NK-92 (cell line): Measurements from ENCODE around the gene ATP11A.

Experiments
- DNase-seq: peaks from one replicate; lab custom pipeline; 2025; ENCODE audit not compliant: unreplicated experiment; lab: John Stamatoyannopoulos, UW

ATP11A gene

GRCh38 chr13:112756511-112756966, 66.7 kb downstream of the ATP11A start:
- DNase-seq, result no peak

DNA sequence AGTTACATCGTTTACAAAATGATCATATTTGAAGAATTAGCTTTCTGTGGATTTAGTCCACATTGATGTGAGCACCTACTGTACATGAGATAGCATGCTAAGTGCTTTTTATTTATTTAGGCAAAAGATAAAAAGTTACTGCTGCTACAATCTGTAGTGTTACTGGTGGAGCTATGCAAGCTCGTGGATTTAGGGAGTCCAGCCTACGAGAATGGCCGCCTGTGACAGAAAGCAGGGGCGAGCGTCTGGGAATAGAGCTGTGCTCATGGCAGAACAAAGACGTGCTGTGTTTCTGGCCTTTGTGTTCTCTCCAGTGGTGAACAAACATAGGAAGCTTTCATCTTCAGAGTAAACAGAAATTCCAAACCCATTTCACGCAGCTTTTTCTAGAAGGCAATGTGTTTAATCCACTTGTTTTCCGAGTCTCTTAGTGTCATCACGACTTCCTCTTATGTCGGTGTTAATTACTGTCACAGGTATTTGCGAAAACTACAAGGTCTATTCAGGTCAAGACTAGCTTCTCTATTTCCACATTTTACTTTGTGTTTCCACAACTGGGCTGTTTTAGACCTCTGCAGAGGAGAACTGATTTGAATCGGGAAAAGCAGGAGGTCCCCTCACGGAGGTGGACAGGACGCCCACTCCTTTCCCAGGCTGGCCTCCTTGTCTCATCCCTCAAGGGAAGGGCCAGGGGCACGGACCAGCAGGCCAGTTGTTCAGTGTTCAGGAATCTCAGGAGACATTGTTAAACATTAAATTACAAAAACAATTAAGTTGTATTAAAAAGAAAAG, 67.3 kb downstream of the ATP11A start:
- DNase-seq, result no peak

GRCh38 chr13:112757759-112758086, 67.9 kb downstream of the ATP11A start:
- no peak for DNase-seq

GRCh38 chr13:112759053-112759452, 69.2 kb downstream of the ATP11A start:
- no peak for DNase-seq

GRCh38 chr13:112759827-112760226, 70.0 kb downstream of the ATP11A start:
- no peak for DNase-seq

DNA sequence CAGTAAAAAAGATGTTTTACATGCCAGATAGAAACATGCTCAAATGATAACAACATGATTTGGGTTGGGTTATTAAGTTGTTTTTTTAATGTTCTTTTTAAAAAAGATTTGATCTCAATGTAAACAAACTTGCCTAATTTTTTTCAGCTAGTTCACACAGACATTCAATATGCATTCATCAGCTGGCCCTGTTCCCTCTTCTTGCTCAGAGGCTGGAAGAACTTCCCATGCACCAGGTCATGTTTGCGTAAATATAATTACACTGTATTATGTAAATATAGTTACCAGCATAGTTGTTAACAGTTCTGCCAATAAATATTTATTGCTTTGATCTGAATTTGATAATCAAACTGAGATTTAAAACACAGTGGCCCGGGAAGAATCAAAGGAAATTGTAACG, 70.6 kb downstream of the ATP11A start:
- DNase-seq, result no peak

- no peak for DNase-seq
Measured at GRCh38 chr13:112760931-112761330, 71.1 kb downstream of the ATP11A start.

- DNase-seq, result no peak
Measured at GRCh38 chr13:112761701-112762689, 72.2 kb downstream of the ATP11A start.

- no peak for DNase-seq
Measured at GRCh38 chr13:112762690-112763080, 72.8 kb downstream of the ATP11A start.

DNA sequence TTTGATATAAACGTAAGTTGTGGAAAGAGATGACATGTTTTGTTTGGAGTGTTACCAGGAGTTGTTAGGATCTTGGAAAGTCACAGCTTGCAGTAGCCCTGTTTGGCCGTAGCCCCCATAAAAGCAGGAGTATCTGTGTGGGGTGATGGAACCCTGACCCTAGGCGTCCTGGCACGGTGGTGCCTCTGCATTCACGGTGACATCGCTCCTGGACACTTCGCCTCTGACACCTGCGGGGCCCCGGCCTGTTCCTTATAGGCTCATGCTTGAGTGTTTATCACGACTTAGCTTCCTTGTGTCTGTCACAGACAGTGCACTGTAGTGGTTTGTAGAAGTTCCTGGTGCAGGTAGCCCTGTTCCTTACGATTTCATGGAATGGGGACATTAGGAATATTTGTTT, 74.2 kb downstream of the ATP11A start:
- no peak for DNase-seq

DNA sequence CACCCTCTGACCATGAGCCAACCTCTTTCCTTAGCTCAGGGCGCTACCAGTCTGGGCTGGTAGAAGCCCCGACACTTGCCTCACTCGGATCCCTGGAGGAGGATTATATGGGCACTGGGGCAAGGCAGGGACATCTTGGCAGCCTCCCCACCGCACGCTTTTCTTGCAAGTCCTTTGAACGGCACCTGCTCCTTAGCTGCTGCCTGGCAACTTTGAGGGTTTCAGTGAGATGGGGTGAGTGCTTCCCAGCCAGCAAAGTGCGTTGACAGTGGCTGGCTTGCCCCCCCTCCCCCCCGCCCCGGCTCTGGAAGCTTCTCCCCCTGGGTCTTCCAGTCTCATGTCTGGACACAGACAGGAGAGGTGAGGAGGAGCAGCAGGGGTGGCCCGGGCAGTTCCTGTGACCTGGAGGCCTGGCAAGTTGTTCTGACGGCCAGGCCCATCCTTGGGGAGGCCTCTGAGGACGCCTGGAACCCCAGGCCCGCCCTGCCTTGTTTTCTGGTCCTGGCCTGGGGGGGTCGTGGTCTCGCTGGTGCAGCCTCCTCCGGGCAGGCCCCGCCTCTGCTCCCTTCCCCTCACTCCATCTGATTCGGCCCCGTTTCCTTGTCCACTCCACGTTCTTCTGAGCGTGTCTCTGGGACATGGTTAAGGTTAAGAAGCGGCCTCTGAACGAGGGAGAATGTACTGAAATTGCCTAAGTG, 75.2 kb downstream of the ATP11A start:
- no peak for DNase-seq

GRCh38 chr13:112765731-112766130, 75.9 kb downstream of the ATP11A start:
- no peak for DNase-seq

DNA sequence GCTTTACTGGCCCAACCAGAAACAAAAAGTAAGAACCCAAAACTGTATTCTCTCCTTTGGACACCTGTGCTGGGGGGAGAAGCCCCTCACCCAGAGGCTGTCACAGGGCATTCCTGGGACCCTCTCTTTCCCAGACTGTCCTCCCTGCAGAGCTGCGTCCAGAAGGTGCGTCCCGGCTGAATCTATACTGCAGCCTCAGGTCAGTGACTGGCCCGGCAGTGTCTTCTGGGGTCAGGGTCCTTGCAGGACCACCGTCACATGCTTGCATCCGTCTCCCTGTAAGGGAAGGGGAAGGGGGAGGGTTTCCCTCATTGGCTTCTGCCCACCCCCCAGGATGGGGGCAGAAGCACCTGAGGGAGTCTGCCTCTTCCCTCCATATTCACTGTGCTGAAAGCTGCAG, 76.5 kb downstream of the ATP11A start:
- no peak for DNase-seq

GRCh38 chr13:112767506-112768471, 78.0 kb downstream of the ATP11A start:
- no peak for DNase-seq

DNA sequence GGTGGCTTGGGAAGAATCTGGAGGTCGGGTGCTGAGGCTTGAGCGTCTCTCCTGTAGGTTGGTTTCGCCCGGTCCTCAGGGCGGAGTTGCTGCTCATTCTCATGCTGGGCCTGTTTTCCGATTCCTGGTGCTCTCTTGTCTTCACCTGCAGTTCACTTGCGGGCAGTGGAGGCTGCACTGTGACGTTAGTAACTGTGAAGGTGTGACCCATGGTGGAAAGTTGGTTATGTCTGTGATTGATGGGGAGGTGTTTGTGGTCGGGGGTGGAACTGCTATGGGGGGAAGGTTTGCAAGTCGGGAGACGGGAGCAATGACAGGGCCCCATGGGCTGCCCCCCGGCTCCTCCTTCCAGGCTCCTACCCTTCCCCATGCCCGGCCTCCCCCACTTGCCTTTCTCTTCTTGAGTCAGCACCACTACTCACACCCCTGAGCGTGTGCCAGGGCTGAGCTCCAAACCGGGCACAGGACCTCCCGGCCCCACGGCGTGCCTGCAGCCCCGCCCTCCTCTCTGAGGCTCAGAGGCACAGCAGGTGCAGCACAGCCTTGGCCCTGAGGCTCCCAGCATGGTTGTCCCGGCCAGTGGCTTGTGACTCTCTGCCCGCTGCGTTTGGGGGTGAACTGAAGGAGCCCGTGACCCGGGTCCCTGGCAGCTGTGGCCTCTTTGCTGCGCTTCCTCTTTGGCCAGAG, 79.1 kb downstream of the ATP11A start:
- no peak for DNase-seq

DNA sequence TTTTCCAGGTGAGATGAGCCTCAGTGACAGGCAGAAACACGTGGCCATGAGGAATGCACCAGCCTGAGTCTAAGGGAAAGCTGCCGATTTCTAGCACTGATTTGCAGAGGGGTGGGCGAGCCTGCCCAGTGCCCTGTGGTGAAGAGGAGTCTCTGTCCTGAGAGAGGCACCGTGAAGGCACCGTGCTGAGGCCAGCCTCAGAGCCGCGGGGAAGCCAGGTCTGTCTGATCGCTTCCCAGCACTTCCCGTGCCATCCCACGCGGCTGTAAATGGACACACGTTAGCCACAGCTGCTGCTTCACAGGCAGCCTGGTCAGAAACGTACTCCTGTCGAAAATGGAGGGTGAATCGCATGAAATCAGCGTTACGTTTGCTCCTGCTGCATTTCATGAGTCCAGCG, 79.8 kb downstream of the ATP11A start:
- no peak for DNase-seq

DNA sequence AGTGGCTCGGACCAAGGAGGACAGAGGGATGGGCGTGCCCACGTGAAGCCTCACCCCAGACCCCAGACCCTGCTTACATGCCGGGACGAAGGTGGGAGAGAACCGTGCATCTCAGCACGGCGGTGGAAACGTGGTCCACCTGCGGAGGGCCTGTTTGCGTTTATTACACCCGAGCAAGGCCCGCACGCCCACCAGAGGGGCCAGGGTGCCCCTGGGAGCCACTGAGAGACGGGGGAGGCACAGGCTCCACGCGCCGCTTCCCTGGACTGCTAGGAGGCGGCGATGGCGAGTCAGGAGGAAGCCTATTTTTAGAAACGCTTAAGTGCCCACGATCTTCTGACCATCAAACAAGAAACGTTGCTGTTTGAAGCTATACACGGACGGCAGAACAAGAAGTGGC, 80.7 kb downstream of the ATP11A start:
- no peak for DNase-seq

- DNase-seq, result no peak
Measured at GRCh38 chr13:112771139-112771876, 81.5 kb downstream of the ATP11A start.
